HG03378 (cell line): ENCODE results near the gene ADPRS.

Experiments
- ATAC-seq: cut with Tn5 transposase; IDR thresholded peaks from one replicate; pipeline ENCODE4 v1.9.1; 2021; ENCODE audit warnings: mild to moderate bottlenecking, moderate library complexity; ENCODE audit not compliant: unreplicated experiment

Gene ADPRS, protein sequence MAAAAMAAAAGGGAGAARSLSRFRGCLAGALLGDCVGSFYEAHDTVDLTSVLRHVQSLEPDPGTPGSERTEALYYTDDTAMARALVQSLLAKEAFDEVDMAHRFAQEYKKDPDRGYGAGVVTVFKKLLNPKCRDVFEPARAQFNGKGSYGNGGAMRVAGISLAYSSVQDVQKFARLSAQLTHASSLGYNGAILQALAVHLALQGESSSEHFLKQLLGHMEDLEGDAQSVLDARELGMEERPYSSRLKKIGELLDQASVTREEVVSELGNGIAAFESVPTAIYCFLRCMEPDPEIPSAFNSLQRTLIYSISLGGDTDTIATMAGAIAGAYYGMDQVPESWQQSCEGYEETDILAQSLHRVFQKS

DNA sequence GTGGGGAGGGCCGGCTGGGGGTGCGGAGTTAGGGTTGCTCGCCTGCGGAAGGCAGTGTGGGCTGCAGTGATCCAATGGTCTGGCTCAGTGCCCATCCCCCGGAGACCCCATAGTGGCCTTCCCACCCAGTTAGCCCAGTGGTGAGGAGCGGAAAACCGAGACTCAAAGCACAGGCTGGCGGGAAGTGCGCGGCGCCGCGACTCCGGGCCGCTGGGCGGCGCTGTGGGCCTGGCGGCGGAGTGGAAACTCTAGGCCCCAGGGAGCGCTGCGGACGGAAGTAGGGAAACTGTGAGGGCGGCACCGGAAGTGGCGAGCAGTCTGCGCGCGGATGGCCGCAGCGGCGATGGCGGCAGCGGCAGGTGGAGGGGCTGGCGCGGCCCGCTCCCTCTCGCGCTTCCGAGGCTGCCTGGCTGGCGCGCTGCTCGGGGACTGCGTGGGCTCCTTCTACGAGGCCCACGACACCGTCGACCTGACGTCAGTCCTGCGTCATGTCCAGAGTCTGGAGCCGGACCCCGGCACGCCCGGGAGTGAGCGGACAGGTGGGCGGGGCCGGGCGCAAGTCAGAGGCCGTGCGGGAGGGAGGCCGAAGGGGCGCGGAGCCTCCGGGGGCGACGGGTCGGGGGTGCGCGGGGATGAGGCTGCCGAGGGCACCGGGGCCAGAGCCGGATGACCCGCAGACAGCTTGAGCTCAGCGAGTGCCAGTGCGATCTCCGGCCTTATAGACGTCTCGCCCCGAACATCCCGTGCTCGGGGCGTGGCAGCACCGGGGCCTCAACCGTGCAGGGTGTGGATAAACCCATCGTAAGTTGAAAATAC lies at the start of gene ADPRS:
ADPRS (plus strand) TSS at position 316 of the 816 bp plus-strand sequence; CDS start at position 329, 13 bp downstream.
- peak; percentile 66 for ATAC-seq

DNA sequence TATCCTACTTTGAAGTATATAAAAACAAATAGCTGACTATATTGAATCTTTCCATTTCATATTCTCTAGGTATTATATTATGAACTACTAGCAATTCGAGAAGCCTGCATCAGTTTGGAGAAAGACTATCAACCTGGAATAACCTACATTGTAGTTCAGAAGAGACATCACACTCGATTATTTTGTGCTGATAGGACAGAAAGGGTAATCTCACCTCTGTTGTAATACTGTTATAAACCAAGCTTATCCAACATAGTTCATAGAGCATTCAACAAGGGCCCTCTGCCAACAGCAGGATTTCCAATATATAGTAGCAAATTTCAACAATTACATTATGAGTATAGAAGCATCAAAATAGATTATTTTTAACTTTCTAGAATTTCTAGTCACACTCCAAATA lies 48.5 kb upstream of the ADPRS start:
- ATAC-seq: no peak

DNA sequence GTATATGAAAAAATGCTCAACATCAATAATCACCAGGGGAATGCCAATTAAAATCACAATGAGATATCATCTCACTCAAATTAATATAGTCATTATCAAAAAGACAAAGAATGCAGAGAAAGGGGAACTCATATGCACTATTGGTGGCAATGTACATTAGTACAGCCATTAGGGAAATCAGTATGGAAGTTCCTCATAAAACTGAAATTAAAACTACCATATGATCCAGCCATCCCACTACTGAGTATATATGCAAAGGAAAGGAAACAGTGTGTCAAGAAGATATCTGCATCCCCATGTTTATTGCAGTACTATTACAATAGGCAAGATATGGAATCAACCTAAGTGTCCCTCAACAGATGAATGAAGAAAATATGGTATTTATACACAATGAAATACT lies 36.9 kb upstream of the ADPRS start:
- no peak for ATAC-seq

DNA sequence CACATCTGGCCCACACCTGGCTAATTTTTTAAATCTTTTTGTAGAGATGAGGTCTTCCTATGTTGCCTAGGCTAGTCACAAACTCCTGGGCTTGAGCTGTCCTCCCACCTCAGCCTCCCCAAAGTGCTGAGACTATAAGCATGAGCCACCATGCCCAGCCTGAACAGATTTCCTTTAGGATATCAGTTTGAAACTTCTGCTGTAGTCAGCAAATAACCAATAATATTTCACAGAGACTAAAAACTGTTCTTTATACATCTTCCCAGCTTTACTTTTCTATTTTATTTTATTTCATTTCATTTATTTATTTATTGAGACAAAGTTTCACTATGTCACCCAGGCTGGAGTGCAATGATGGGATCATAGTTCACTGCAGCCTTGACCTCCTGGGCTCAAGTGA lies 34.7 kb upstream of the ADPRS start:
- ATAC-seq: no peak

DNA sequence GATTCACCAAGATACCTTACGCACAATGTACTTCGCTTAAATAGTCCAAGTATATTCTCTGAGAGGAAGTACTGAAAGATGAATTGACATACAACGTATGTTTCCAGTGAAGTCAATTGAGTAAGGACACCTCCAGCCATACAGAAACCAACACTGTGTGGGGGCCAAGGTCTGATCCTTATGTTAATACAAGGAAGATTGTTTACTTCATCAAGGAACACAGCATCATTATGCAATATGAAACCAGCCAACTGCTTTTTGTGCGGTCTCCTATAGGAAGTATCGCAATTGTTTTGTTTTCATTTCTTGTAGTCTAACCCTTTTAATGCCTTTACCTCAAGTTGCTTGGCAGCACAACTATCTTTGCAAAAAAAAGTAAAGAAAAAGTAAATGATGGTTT lies 33.0 kb upstream of the ADPRS start:
- no peak for ATAC-seq

DNA sequence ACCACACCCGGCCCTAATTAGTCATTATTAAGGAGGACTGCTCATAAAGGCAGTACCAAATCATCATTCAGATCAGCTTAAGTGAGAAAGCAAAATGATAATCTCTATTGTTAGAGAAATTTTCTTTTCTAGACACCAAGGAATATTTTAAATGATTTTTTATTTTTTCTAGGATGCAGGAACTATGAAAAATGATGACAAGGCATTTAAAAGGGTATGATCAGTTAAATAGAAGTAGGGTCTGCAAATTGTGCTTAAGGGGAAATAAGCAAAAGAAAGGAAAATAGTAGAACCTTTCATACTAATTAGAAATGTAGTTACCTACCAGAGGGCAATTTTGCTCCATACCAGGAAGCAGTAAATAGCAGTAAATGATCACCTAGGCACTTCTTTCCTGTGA lies 26.4 kb upstream of the ADPRS start:
- no peak for ATAC-seq

DNA sequence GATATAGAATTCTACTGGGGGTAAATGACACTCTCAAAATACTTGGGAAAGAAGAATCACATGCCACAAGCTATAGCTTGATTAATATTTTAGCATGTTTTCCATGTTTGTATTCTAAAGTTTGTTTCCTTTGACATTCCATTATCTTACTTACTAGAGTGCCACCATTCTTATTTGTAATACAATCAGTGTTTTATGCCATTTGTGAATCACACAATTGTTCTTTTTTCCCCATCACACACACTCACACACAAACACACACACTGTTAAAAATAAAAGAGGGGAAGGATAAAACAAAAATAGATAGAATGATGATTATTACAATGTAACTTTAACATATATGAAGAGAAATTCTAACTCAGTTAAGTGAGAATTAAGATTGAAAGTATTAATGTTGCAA lies 20.8 kb upstream of the ADPRS start:
- no peak for ATAC-seq

DNA sequence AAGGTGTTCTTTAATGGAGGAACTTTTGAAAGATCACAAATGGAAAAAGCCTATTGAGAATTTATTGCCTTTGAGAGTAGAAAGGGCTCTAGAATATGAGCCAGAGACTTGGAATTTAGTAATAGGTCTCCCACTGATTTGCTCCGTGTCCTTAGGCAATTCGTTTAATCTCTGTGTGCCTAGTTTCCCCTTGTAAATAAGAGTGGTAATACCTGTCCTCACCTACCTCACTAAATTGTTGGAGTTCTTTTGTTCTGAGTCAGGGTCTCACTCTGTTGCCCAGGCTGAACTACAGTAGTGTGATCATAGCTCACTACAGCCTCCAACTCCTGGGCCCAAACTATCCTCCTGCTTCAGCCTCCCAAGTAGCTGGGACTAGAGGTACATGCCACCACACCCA lies 19.8 kb upstream of the ADPRS start:
- ATAC-seq: no peak

DNA sequence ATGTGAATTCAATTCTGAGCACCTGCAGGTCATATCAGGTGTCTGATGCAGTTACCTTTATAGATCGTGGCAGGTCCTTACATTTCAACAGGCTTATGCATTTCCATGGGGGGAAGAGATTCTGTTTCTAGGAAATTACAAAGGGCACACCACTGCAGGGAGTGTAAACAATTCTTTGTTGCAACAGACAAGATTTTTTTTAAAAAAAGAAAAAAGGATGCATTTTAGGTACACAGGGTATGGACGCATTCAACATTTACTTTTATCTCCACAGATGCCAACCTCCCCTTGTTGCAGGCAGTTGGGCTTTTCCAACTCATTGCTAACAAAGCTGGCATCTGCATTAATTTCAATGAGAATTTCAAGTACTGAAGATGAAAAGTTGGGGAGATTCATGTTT lies 18.3 kb upstream of the ADPRS start:
- no peak for ATAC-seq

DNA sequence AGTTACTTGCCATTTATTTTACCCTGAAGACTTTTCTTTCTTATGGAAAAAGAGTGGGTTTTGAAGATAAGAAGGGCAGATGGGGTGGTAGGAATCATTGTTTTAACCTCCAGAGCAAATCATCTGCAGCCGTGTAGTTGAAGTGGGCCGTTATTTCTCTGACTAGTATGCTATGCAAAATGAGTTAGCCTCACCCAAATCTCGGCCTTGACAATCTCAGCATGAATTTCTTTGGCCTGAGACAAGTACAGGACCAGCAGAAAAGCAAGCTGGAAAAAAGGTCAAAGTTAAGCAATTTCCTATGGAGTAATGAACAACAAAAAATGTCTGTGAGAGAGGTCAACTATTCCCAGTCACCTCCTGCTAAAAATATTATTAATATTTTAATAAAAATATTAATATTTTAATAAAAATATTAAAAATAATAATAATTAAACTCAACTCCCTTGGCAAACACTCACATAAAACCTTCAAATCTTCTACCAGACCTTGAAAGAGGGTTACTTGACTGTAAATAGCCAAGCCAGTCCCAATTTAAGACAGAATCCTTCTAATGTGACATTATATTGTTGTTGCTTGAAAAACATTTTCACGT lies 11.6 kb upstream of the ADPRS start:
- ATAC-seq: no peak

DNA sequence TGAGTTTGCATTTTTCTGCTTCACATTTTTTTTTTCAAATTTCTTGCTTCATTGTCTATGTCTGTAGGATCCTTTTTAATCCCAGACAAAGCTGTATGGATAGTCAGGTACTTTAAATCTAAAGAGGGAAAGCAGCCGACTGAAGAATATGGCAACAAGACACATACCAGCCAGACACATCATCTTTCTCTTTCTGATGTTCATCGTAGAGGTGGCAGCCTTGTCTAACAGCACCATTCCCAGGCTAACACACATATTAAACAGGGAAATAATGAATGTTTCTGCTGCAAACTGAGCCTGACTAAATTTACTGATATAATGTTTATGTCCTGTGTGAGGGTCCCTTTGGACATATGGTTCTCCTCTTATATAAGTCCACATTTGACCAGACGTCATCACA lies 8.5 kb upstream of the ADPRS start:
- no peak for ATAC-seq

DNA sequence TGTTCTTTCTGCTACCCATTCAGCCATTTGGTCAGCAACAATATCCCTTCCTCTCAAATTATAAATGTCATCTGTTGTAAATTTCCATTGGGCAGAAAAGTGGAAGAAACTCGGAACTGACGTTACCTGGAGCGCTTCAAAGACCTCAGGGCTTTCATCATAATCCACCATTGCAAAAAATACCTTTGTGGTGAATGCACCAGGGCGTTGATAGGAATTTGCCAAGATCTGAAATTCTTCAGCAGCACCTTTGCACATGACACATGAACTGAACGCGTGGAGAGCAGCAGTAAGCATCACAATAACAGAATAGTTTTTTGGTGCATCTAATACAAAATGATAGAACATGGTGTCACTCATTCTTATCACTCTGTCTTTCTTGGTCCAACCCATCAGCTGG lies 7.9 kb upstream of the ADPRS start:
- no peak for ATAC-seq

DNA sequence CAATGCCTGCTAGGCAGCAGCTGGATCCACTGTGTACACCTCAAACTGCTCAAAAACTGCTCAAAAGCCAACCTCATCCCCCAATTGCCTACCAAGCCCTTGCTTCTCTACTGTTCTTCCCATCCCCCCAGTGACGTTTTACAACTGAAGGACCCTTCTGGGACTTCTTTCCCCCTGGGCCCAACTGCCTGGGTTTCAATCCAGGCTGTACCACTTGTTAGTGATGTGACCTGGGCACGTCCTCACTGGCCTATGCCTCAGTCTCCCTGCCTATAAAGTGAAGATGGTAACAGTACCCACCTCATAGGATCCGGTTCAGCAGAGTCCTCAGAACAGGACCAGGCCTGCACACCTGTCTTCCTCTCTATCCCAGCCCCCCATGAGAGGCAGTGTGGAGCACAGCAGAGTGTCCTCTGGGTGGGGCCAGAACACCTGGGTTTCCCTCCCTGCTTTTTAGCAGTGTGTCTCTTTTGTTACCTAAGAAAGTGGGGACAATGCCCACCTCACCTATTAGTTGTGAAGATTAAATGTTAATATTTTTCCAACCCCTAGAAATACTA lies 6.7 kb upstream of the ADPRS start:
- no peak for ATAC-seq

DNA sequence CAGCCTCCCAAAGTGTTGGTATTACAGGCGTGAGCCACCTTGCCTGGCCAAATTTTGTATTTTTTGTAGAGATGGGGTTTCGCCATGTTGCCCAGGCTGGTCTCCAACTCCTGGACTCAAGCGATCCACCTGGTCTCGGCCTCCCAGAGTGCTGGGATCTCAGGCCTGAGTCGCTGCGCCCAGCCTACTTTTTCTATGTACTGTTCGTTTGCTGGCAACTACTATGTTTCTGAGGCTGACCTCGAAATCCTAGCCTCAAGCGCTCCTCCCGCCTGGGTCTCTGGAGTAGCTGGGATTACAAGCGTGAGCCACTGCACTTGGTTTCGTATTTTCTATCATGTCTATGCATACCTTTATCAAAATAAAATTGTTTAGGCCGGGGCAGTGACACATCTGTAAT lies 5.5 kb upstream of the ADPRS start:
- no peak for ATAC-seq

DNA sequence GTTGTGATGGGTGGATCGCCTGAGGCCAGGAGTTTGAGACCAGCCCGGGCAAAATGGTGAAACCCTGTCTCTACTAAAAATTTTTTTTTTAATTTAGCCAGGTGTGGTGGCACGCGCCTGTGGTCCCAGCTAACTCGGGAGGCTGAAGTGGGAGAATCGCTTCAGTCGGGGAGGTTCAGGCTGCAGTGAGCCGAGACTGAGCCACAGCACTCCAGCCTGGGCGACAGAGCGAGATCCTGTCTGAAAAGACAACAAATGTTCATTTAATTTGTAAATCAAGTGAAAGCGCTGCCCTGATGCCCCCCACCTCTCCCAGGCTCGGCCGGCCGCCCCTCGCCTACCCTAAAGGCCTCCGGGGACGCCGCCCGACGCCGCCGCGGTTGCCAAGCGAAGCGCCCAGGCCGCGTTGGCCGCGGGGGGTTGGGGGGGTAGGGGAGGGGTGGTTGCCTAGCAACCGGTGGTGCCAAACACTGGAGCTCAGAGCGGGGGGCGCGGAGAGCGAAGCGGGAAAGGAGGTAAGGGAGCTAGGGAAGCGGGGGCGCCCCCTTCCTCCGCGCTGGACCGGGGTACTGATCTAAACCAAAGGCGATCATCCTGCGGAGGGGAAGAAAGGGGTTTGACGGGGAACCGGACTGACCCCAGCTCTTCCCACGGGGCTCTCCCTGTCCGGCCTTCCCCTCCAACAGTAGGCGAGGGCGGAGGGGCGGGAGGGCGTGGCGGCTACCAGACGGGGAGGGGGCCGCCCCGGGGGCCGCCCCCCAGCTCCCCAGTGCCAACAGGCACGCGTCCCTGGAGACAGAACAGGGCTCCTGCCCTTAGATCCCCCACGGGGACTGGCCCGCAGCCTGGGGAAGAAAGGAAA lies 4.8 kb upstream of the ADPRS start, which contains the start of gene TEKT2:
TEKT2 (plus strand) TSS at position 460 of the 862 bp plus-strand sequence. CDS start 828 bp downstream, outside the sequence.
- no peak for ATAC-seq

DNA sequence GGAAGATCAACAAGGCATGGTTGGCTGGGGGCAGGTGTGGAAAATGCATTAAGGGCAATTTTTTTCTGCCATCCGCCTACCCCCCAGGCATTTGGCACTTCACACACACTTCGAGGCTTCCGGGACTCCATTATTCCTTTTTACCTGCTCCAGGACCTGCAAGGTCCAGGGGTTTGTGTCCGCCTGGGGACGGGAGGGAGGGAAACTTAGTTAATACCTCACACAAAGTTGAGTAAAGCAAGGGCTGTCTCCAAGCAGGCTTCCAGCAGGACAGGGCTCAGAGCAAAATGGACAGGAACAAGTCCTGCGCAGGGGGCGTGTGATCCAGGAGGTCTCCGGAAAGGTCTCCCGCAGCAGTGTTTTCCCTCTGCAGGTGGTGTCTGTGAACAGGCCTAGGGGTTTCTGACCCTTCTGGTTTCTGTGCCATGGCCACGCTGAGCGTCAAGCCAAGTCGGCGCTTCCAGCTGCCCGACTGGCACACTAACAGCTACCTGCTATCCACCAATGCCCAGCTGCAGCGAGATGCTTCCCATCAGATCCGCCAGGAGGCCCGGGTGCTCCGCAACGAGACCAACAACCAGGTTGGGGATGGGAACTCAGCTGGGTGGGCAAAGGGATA lies 4.1 kb upstream of the ADPRS start:
- no peak for ATAC-seq

DNA sequence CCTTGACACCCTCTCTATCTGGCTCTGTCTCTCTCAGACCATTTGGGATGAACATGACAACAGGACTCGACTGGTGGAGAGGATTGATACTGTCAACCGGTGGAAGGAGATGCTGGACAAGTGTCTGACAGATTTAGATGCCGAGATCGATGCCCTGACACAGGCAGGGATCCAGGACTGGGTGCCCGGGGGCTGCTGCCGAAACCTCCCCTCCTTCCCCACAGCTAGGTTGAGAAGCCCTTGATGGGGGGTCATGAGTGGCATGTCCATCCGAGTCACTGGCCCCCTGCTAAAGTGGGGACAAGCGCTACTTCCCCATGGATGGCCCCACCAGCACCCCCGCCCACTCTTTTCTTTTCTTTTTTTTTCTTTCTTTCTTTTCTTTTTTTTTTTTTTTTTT lies 3.6 kb upstream of the ADPRS start:
- no peak for ATAC-seq

DNA sequence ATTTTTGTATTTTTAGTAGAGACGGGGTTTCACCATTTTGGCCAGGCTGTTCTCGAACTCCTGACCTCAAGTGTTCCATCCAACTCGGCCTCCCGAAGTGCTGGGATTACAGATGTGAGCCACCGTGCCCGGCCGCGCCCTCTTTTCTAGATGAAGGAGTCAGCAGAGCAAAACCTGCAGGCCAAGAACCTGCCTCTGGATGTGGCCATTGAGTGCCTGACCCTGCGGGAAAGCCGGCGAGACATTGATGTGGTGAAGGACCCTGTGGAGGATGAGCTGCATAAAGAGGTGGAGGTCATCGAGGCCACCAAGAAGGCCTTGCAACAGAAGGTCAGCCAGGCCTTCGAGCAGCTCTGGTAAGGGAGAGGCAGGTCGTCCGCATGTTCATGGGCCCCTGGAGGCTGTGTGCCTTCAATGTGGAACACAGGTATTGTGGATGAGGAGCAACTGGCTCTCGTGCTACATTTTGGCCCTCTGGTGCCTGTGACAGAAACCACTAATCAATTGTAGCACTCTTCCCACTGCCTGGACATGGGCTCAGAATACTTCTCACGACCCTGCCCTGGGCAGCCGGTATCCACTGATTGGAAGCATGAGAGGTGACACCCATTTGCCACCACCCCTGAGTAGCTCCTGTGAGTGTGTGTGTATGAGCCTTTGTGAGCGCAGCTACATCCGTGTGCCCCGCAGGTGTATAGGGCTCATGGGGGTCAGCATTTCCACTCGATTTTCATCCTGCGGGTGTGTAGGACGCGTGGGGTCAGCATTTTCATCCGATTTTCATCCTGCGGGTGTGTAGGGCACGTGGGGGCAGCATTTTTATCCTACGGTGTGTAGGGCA lies 2.8 kb upstream of the ADPRS start:
- no peak for ATAC-seq

DNA sequence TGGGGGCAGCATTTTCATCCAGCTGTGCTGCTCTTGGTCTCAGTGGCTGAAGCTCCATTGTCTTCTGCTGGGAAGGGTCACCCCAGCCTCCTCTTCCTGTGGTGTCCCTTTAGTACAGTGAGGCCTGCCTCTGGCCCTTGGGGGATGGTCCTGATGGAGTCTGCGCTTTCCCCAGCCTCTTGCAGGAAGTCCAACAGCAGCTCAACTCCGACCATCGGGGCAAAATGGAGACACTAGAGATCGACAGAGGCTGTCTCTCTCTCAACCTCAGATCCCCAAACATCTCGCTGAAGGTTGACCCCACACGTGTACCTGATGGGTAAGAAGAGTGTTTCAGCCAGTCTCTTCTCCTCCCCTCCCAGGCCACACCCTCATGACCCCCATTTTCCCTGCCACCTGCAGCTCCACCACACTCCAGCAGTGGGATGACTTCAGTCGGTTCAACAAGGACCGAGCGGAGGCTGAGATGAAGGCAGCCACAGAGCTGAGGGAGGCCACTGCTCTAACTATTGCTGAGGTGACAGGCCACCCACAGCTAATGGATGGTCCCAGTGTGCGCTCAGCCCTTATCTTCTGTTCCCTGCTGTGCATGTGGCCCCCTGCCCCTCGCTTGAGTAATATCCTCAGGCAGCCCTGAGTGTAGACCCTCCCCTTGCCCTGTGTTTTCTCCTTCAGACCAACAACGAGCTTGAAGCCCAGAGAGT lies 2.0 kb upstream of the ADPRS start:
- ATAC-seq: no peak
